HG03025 (cell line): ENCODE data around the gene GARIN1A.

Experiments used
- ATAC-seq: cut with Tn5 transposase; IDR thresholded peaks from one replicate; pipeline ENCODE4 v1.9.1; 2021; ENCODE audit warnings: mild to moderate bottlenecking, moderate library complexity; ENCODE audit not compliant: unreplicated experiment, low FRiP score

The GARIN1A gene

DNA sequence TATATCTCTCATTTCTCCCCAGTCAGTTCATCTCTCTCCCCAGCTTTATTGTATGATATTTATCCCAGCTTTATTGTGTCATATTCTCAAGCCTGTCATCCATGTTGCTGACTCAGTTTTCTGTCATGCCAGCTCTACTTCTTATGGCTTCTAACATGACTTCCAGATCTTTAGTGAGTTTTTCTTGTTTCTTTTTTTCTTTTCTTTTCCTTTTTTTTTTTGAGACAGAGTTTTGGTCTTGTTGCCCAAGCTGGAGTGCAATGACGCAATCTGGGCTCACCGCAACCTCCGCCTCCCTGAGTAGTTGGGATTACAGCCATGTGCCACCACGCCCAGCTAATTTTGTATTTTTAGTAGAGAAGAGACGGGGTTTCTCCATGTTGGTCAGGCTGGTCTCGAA, 38.4 kb downstream of the GARIN1A start:
- ATAC-seq = no peak

GRCh38 chr7:128713794-128714193, 41.7 kb downstream of the GARIN1A start:
- ATAC-seq = no peak

GRCh38 chr7:128714701-128715495, 42.8 kb downstream of the GARIN1A start:
- no peak for ATAC-seq

DNA sequence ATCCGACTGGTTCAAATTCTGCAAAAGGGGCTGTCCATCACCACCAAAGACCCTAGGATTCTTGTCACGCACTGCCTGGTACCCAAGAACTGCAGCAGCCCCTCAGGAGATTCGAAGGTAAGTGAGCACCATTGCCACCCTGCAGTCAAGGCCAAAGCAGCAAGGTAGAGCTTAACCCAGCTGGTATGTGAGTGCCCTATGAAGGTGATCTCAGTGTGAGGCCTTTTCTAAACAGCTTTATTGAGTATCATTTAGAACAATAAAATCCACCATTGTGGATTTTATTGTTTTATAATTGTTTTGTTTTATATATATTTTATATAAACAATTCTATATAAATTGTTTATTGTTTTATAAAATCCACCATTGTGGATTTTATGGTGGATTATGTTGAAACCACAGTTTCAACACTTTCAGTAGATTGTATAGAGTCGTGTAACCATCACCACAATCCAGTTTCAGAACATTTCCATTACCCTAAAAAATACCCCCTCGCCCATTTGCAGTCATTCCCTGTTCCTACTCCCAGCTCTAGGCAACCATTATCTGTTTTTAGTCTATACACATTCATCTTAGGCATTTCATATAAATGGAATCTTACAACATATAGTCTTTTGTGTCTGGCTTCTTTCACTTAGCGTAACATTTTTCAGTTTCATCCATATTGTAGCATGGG, 47.0 kb downstream of the GARIN1A start:
- no peak for ATAC-seq

DNA sequence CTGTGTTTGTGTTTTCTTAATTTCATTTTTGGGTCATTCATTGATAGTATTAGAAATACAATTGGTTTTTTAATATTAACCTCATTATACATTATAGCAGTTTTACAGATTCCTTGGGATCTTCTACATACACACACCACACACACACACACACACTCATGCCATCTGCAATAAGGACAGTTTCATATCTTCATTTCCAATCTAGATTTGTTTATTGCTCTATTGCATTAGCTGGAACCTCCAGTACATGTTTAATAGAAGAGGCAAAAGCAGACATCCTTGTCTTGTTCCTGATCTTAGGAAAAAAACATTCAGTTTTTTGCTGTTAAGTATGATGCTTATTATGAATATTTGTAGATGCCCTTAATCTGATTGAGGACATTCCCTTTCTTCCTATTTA, 49.3 kb downstream of the GARIN1A start:
- no peak for ATAC-seq
